SK-N-SH (cell line): ENCODE data around the gene EIPR1. TPM values are rescaled to one million over a fixed set of nuclear protein-coding genes. Genes with fewer than 3 reads are reported as not detected.

Experiments
- CTCF ChIA-PET: fragments of 300-600, 350-600 bp; formaldehyde crosslinking; extraction: SDS; loops from one replicate; lab custom pipeline; 2021; lab: Yijun Ruan, JAX
- POLR2A ChIA-PET: fragments of 350-600 bp; sonication (Branson Sonifier 250); formaldehyde crosslinking; extraction: SDS; loops from one replicate; lab custom pipeline; 2020; ENCODE audit warnings: antibody characterized with exemption, inconsistent platforms; lab: Yijun Ruan, JAX
- DNase-seq: peaks from one replicate; pipeline ENCODE4 v3.0.0; 2012
- H2AFZ ChIP-seq: fragments of 200-600 bp; sonication (generic); 2 replicates; pipeline ENCODE4 v1.8.1; 2016; ENCODE audit warnings: antibody characterized with exemption, mild to moderate bottlenecking, low read depth
- H3F3A ChIP-seq: fragments of 200-600 bp; sonication (generic); replicated peaks from 2 replicates; pipeline ENCODE3; 2016; ENCODE audit warnings: antibody characterized with exemption, mild to moderate bottlenecking; ENCODE audit not compliant: insufficient read depth
- H3K27ac ChIP-seq, 2 experiments: fragments of 200-500 bp in 1 of 2; fragments of 200-600 bp in 1 of 2; sonication (Bioruptor generic) in 1 of 2; sonication (generic), shearing (Covaris generic) in 1 of 2; 2 replicates each; pipeline versions ENCODE4 v1.5.1 to v1.6.1; 2014 to 2016; ENCODE audit warnings: low read depth in 2 of 2, inconsistent platforms in 1 of 2, low read length in 1 of 2, mild to moderate bottlenecking in 1 of 2, mixed read lengths in 1 of 2
- H3K27me3 ChIP-seq: fragments of 200-600 bp; sonication (generic), shearing (Covaris generic); 2 replicates; pipeline ENCODE4 v1.6.1; 2016; ENCODE audit warnings: mixed run types; ENCODE audit not compliant: insufficient read depth
- H3K36me3 ChIP-seq, 2 experiments: fragments of 200-500 bp in 1 of 2; fragments of 200-600 bp in 1 of 2; sonication (Bioruptor generic) in 1 of 2; sonication (generic) in 1 of 2; replicated peaks in 1 of 2; 2 replicates each; pipeline versions ENCODE3 to v1.5.1; 2014 to 2016; ENCODE audit warnings: low read length in 1 of 2, mild to moderate bottlenecking in 1 of 2; ENCODE audit not compliant: insufficient read depth in 2 of 2, control insufficient read depth in 1 of 2
- H3K4me1 ChIP-seq, 2 experiments: fragments of 200-500 bp in 1 of 2; fragments of 200-600 bp in 1 of 2; sonication (Bioruptor generic) in 1 of 2; sonication (generic), shearing (Covaris generic) in 1 of 2; 2 replicates each; pipeline versions ENCODE4 v1.5.1 to v1.6.1; 2014 to 2016; ENCODE audit warnings: low read depth in 1 of 2, low read length in 1 of 2, mixed run types in 1 of 2; ENCODE audit not compliant: insufficient read depth in 2 of 2, control insufficient read depth in 1 of 2
- H3K4me2 ChIP-seq: fragments of 200-600 bp; sonication (generic), shearing (Covaris generic); 2 replicates; pipeline ENCODE4 v1.6.1; 2017; ENCODE audit warnings: mixed run types
- H3K4me3 ChIP-seq, 2 experiments: fragments of 200-500 bp in 1 of 2; fragments of 200-600 bp in 1 of 2; sonication (Bioruptor generic) in 1 of 2; sonication (generic), shearing (Covaris generic) in 1 of 2; 2 replicates each; pipeline versions ENCODE4 v1.5.1 to v1.8.1; 2014 to 2016; ENCODE audit warnings: low read depth in 2 of 2, inconsistent platforms in 1 of 2, low read length in 1 of 2, mild to moderate bottlenecking in 1 of 2, mixed read lengths in 1 of 2, moderate library complexity in 1 of 2
- H3K79me2 ChIP-seq: fragments of 200-600 bp; sonication (generic); 2 replicates; pipeline ENCODE4 v1.8.1; 2017; ENCODE audit warnings: mild to moderate bottlenecking; ENCODE audit not compliant: insufficient read depth
- H3K9ac ChIP-seq: fragments of 200-600 bp; sonication (generic); 2 replicates; pipeline ENCODE4 v1.6.1; 2017; ENCODE audit warnings: mixed run types
- H3K9me2 ChIP-seq: fragments of 200-600 bp; sonication (generic); 2 replicates; pipeline ENCODE4 v1.6.1; 2017; ENCODE audit warnings: mixed run types
- H3K9me3 ChIP-seq: fragments of 200-600 bp; sonication (generic); 2 replicates; pipeline ENCODE4 v1.6.1; 2017; ENCODE audit warnings: mixed run types, mild to moderate bottlenecking, moderate library complexity
- H4K20me1 ChIP-seq: fragments of 200-600 bp; sonication (generic); 2 replicates; pipeline ENCODE4 v1.6.1; 2017; ENCODE audit warnings: mild to moderate bottlenecking, mixed run types; ENCODE audit not compliant: insufficient read depth
- EP300 ChIP-seq, 2 experiments: IDR thresholded peaks; 2 replicates each; pipeline versions ENCODE4 v1.4.0 to v1.6.1; 2012; ENCODE audit warnings: borderline replicate concordance in 1 of 2, low read depth in 1 of 2, low read length in 1 of 2
- GABPA ChIP-seq: IDR thresholded peaks from 2 replicates; pipeline ENCODE4 v1.4.0; 2012; ENCODE audit warnings: low read depth, mild to moderate bottlenecking
- MEF2A ChIP-seq: IDR thresholded peaks from 2 replicates; pipeline ENCODE4 v1.4.0; 2012; ENCODE audit warnings: low read depth, borderline replicate concordance
- RAD21 ChIP-seq: IDR thresholded peaks from 2 replicates; pipeline ENCODE4 v1.6.1; 2012; ENCODE audit warnings: mild to moderate bottlenecking, low read length
- RCOR1 ChIP-seq: fragments of 150-350 bp; IDR thresholded peaks from 2 replicates; pipeline ENCODE4 v1.6.1; 2017; ENCODE audit warnings: antibody characterized with exemption, low read length
- RFX5 ChIP-seq: IDR thresholded peaks from 2 replicates; pipeline ENCODE4 v1.6.1; 2012; ENCODE audit warnings: mild to moderate bottlenecking, improper control_type of control experiment, low read length
- RXRA ChIP-seq: IDR thresholded peaks from 2 replicates; pipeline ENCODE4 v1.4.0; 2012; ENCODE audit warnings: low read depth, mild to moderate bottlenecking, borderline replicate concordance
- SIN3A ChIP-seq: IDR thresholded peaks from 2 replicates; pipeline ENCODE4 v1.6.1; 2012; ENCODE audit warnings: low read depth, mild to moderate bottlenecking, low read length, moderate library complexity, borderline replicate concordance
- SMC3 ChIP-seq: IDR thresholded peaks from 2 replicates; pipeline ENCODE4 v1.6.1; 2012; ENCODE audit warnings: low read depth, low read length, improper control_type of control experiment
- TEAD4 ChIP-seq: IDR thresholded peaks from 2 replicates; pipeline ENCODE4 v1.4.0; 2012; ENCODE audit warnings: mild to moderate bottlenecking, borderline replicate concordance; ENCODE audit not compliant: insufficient read depth
- YY1 ChIP-seq: IDR thresholded peaks from 2 replicates; pipeline ENCODE4 v1.4.0; 2012; ENCODE audit warnings: low read depth, mild to moderate bottlenecking
- ZBTB33 ChIP-seq: IDR thresholded peaks from 2 replicates; pipeline ENCODE4 v1.4.0; 2012; ENCODE audit warnings: low read depth, borderline replicate concordance
- WGBS: methylation state at CpG from one replicate; pipeline ENCODE4 v1.1.6; 2017; ENCODE audit warnings: low lambda C conversion rate; 5-methylcytosine and 5-hydroxymethylcytosine counted together
- polyA plus RNA-seq, 3 experiments: library from polyadenylated mRNA; depleted of rRNA; stranded (reverse); fragments of >200 nt; gene quantifications; 2 replicates each; pipeline ENCODE4 v1.2.3, GENCODE V29; 2012
- TF ChIP-seq, protein P1 (sequence below): fragments of 150-350 bp; IDR thresholded peaks from 2 replicates; pipeline ENCODE4 v1.6.1; 2016; ENCODE audit warnings: mild to moderate bottlenecking, low read depth, low read length
- TF ChIP-seq, protein P2 (sequence below): IDR thresholded peaks from 2 replicates; pipeline ENCODE4; 2012

EIPR1 gene
- polyA plus RNA-seq, 1 of the 3 experiments (the other 2 are of a cell fraction) = 85.9 TPM

- no peak for DNase-seq
- Histone ChIP-seq H3K9ac (no peak overlapping the region), H3K27me3 (no peaks in the 10 kb centered on the region), H3K4me1 (peaks cover 0 to 20% of the 10 kb centered on the region in 2 experiments; a peak in 1 of 4 replicates), H3K79me2 (no peaks in the 10 kb centered on the region), H3K27ac (no peak overlapping the region; a peak in 1 of 4 replicates), H3K9me2 (no peaks in the 10 kb centered on the region), H2AFZ (no peak overlapping the region), H3K9me3 (no peaks in the 10 kb centered on the region), H3F3A (no peaks in the 10 kb centered on the region), H3K36me3 (peaks cover 4 to 11% of the 10 kb centered on the region in 2 experiments), H4K20me1 (no peaks in the 10 kb centered on the region), H3K4me2 (no peak overlapping the region), H3K4me3 (no peak overlapping the region)
- WGBS = 96% methylated on average over 14 of the region's 16 CpGs
- TF ChIP-seq, protein P1, sequence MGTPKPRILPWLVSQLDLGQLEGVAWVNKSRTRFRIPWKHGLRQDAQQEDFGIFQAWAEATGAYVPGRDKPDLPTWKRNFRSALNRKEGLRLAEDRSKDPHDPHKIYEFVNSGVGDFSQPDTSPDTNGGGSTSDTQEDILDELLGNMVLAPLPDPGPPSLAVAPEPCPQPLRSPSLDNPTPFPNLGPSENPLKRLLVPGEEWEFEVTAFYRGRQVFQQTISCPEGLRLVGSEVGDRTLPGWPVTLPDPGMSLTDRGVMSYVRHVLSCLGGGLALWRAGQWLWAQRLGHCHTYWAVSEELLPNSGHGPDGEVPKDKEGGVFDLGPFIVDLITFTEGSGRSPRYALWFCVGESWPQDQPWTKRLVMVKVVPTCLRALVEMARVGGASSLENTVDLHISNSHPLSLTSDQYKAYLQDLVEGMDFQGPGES = no peak
- no peak for TF ChIP-seq SMC3
- no peak for TF ChIP-seq YY1
- TF ChIP-seq, protein P2, sequence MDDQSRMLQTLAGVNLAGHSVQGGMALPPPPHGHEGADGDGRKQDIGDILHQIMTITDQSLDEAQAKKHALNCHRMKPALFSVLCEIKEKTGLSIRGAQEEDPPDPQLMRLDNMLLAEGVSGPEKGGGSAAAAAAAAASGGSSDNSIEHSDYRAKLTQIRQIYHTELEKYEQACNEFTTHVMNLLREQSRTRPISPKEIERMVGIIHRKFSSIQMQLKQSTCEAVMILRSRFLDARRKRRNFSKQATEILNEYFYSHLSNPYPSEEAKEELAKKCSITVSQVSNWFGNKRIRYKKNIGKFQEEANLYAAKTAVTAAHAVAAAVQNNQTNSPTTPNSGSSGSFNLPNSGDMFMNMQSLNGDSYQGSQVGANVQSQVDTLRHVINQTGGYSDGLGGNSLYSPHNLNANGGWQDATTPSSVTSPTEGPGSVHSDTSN = no peak
- TF ChIP-seq GABPA = no peak
- no peak for TF ChIP-seq RXRA
- no peak for TF ChIP-seq TEAD4
- TF ChIP-seq RAD21 = no peak
- no peak for TF ChIP-seq EP300 (IDR thresholded peaks at IDR 0.05; ENCODE audit: borderline replicate concordance in 1 of 2, low read depth in 1 of 2, low read length in 1 of 2)
- TF ChIP-seq ZBTB33 = no peak
- TF ChIP-seq MEF2A = no peak
- TF ChIP-seq RFX5 = no peak
- TF ChIP-seq SIN3A = no peak
- no peak for TF ChIP-seq RCOR1
- ChIA-PET POLR2A (no interaction called here), CTCF (interaction anchor here (1.2 kb wide), 1 partner anchor 10 kb away, joined by 4 read pairs; no protein-coding TSS in a partner anchor)
These were observed 174.1 kb downstream of the EIPR1 start for GRCh38 chr2:3203497-3204019.
